GM19397 (cell line): ENCODE data around the gene CDR2L.
"Not testable (repeated sequence)": the region's sequence is repeated elsewhere in the genome, so short reads cannot be mapped to it uniquely, and the experiment has no call there.

ENCODE experiments used
- ATAC-seq: cut with Tn5 transposase; IDR thresholded peaks from one replicate; pipeline ENCODE4 v1.9.1; 2021; ENCODE audit warnings: mild to moderate bottlenecking, moderate library complexity; ENCODE audit not compliant: unreplicated experiment

CDR2L gene

DNA sequence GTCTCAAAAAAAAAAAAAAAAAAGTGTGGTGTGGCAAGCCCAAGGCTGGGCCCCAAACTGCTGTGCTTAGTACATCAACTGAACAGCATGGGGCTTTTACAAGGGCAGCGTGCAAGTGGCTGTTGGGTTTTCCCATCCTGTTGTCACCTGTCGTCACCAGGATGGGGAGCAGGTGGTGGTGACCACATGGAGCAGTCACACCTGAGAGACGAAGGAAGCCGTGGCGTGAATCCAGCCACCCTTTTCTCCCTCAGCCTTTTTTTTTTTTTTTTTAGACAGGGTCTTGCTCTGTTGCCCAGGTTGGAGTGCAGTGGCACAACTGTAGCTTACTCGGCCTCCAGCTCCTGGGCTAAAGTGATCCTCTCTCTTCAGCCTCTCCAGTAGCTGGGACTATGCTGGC, 20.9 kb downstream of the CDR2L start:
- no peak for ATAC-seq

- ATAC-seq: no peak
Observed at GRCh38 chr17:75009139-75009724, 21.8 kb downstream of the CDR2L start.

GRCh38 chr17:75010683-75011400, 23.4 kb downstream of the CDR2L start:
- ATAC-seq: no peak

DNA sequence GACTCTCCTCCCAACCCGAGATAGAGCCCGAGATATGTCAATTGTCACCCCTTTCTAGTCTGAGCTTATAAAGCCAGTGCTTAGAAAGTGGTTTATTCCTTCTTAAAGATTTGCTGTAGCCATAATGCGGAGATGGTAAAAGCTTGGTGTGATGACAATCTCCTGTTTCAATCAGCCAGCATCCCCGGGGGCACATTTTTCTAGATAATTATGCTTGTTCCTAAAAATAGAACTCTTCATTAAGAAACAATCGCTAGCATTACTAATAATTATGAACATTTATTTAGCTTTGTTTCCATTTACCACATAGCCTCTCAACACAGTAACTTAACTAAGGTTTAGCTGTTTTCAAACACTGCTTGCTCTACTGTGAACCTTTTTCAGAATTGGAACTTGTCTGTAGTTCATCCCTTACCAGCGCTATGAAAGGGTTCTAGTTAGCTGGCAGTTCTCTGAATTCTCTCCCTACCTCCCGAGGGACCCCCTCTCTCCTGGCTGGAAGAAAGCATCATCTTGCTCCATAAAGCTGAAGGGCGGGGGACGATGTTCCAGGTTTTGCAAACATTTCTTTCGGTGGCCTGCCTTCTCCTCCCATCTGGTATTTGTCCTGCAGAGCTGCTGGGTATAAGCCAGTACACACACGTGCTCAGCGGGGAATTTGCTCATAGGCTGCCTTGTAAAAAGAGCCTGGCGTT, 24.1 kb downstream of the CDR2L start:
- ATAC-seq: no peak

GRCh38 chr17:75012096-75012345, 24.6 kb downstream of the CDR2L start:
- ATAC-seq: no peak

DNA sequence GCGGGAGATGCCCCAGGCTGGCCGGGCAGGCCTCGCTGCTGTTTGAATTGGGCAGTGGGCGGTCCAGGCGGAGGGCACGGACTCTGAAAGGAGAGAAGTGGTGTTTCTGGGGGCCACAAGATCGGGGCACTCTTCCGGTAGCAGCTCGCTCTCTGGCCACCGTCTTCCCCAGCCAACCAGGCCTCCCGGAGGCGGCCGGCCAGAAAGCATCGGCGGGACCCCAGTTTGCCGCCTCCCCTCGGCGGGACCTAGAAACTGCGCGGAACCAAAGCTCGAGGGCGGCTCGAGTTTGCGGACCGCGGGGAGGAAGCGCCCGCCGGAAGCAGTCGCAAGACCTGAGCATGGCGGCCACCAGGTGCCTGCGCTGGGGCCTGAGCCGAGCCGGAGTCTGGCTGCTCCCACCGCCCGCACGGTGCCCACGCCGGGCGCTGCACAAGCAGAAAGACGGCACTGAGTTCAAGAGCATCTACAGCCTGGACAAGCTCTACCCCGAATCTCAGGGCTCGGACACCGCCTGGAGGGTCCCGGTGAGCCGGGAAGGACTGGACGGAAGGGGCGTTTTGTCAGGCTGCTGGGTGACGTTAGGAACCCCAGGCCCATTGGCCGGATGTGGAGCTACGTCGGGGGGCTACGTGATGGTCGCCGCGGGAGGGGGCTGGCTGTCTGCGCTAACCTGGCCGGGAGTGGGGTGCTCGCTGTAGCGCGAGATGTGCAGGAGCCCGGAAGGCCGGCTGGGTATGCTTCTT, 25.1 kb downstream of the CDR2L start, which contains the start of gene MRPL58:
TSS of gene MRPL58 (plus strand) at position 325 of the 746 bp plus-strand sequence. CDS start at position 342, 17 bp downstream.
- ATAC-seq: peak; percentile 90

DNA sequence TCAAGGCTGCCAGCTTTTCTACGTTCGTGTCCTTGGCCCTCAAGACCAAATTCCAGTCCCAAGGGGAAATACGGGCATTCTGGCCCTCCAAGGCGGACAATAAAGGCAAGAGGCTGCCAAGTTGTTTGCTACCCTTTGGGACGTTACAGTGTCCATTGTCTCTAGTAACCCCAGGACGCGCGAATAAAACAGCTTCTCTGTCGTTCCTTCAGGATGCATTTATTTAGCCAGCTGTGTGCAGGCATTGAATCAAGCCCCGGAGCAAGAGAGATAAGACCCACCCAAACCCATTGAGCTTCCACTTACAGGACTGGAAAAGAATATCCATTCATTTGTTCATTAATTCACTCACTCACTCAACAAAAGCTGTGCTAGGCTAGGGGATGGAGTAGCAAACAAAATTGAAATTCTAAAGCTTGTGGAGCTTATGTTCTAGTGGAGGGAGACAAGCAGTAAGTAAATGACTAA, 25.7 kb downstream of the CDR2L start:
- ATAC-seq: no peak

- no peak for ATAC-seq
Observed at GRCh38 chr17:75019146-75019545, 31.7 kb downstream of the CDR2L start.

GRCh38 chr17:75019710-75020109, 32.3 kb downstream of the CDR2L start:
- ATAC-seq: no peak

- no peak for ATAC-seq
Observed at GRCh38 chr17:75020331-75021110, 33.1 kb downstream of the CDR2L start.

- no peak for ATAC-seq
Observed at GRCh38 chr17:75024686-75025397, 37.4 kb downstream of the CDR2L start.

DNA sequence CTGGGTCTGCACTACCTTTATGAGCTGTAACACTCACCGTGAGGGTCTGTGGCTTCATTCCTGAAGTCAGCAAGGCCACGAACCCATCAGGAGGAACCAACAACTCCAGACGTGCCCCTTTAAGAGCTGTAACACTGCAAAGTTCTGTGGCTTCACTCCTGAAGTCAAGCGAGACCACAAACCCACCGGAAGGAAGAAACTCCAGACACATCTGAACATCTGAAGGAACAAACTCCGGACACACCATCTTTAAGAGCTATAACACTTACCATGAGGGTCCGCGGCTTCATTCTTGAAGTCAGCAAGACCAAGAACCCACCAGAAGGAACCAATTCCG, 37.9 kb downstream of the CDR2L start:
- ATAC-seq: not testable (repeated sequence)

GRCh38 chr17:75026650-75027049, 39.2 kb downstream of the CDR2L start:
- ATAC-seq: not testable (repeated sequence)

- no peak for ATAC-seq
Observed at GRCh38 chr17:75030161-75030560, 42.7 kb downstream of the CDR2L start.

GRCh38 chr17:75031972-75032719, 44.7 kb downstream of the CDR2L start:
- ATAC-seq: no peak

GRCh38 chr17:75032720-75033280, 45.4 kb downstream of the CDR2L start:
- ATAC-seq: no peak

DNA sequence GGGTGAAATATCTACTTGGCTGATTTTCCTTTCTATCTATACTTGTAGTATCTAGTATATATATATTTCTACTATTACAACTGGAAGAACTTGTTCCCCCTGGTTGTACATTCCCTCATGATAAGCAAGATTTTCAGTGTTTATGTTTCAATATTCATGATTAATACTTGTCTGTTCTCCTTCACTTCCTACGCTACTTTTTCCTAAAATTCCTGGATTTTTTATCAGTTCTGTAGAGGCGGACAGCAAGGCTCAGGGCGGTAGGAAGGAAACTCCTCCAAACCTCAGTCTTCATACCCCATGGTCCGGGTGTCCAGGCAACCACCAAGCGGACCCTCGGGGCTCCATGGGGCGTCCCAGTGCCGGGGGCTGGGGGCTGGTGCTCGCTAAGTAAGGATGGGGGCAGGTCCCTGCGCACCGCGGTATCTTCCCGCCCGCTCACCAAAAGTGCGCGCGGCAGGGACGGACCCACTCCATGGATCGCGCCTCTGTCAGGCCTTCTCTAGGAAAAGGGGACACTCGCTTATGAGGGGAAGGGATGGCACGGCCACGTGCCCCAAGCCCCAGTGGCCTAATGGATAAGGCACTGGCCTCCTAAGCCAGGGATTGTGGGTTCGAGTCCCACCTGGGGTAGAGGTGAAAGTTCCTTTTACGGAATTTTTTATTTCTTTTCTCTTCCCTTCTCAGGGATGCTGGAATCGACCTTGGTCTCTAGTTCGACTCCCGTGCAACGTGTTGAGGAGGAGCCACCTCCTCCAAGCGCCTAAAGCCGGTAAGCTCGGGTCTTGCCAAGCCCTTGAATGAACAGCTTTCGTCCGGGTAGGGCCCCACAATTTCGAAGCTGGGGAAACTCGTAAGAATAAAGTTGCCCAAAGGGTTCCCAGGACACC, 46.2 kb downstream of the CDR2L start:
- peak; percentile 43 for ATAC-seq

- ATAC-seq: peak; percentile 47
Observed at GRCh38 chr17:75034236-75034908, 46.9 kb downstream of the CDR2L start.
